Suprapubic skin (tissue), 2 donors: ENCODE data around the gene SLC9B1.

ENCODE experiments used
- EP300 ChIP-seq: sonication (generic); formaldehyde crosslinking; IDR thresholded peaks from one replicate; pipeline ENCODE4 v1.6.1; 2017; ENCODE audit warnings: antibody characterized with exemption
- POLR2A ChIP-seq, 2 donors: fragments of 450-650 bp; IDR thresholded peaks; one replicate each; pipeline ENCODE4 v1.6.1; 2017; ENCODE audit warnings: antibody characterized with exemption in 2 of 2, mild to moderate bottlenecking in 2 of 2, moderate library complexity in 2 of 2

- TF ChIP-seq EP300 (no peak), POLR2A (IDR thresholded peaks at IDR 0.05) (no peak)
Measured at GRCh38 chr4:102901804-102902203, 117.7 kb downstream of the SLC9B1 start.
